ENCODE data around the gene BCL2L13. TPM values are rescaled to one million over a fixed set of nuclear protein-coding genes. Genes with fewer than 3 reads are reported as not detected.

Gene BCL2L13
- total RNA-seq, 1 experiment from 2014 or later = 26.0 TPM

- Histone ChIP-seq H4K91ac (ENCODE audit: insufficient read length, low read depth, low read length) (no peak overlapping the region), H4K5ac (ENCODE audit: insufficient read length, low read depth, low read length) (no peak overlapping the region), H2BK15ac (ENCODE audit: low read depth, low read length) (no peak overlapping the region), H3K23me2 (ENCODE audit: insufficient read length, low read depth, low read length, poor library complexity, severe bottlenecking) (no peaks in the 10 kb centered on the region), H3K9ac (ENCODE audit: extremely low read depth, insufficient read length, low read length) (no peak overlapping the region), H3K79me2 (ENCODE audit: insufficient read depth, low read length) (0 out of 2 replicates have a peak, but pooled peaks cover 2% of the 10 kb centered on the region), H3K14ac (ENCODE audit: insufficient read depth, low read length) (no peak overlapping the region), H3K4me1 (ENCODE audit: insufficient read depth, low read length) (no peaks in the 10 kb centered on the region), H3K79me1 (ENCODE audit: insufficient read depth, low read depth, low read length, poor library complexity, severe bottlenecking) (peaks cover 3% of the 10 kb centered on the region), H3K27me3 (ENCODE audit: insufficient read depth, low read length) (no peaks in the 10 kb centered on the region), H2BK12ac (ENCODE audit: insufficient read length, low read depth, low read length) (no peak overlapping the region), H2BK5ac (ENCODE audit: insufficient read length, low read length) (no peak overlapping the region), H4K20me1 (ENCODE audit: control insufficient read depth, insufficient read depth, insufficient read length) (no peaks in the 10 kb centered on the region), H3K9me3 (ENCODE audit: control insufficient read depth, low read depth, low read length) (no peaks in the 10 kb centered on the region), H3K27ac (ENCODE audit: insufficient read length, low read depth, low read length) (no peak overlapping the region), H2BK20ac (ENCODE audit: low read depth, low read length, poor library complexity, severe bottlenecking) (no peak overlapping the region), H3T11ph (ENCODE audit: low read length) (no peak overlapping the region), H3K18ac (ENCODE audit: insufficient read length, low read depth, low read length) (no peak overlapping the region), H3K4me2 (ENCODE audit: insufficient read depth, insufficient read length, low read length) (no peak overlapping the region), H2BK120ac (ENCODE audit: low read depth, low read length, poor library complexity, severe bottlenecking) (no peak overlapping the region), H2AFZ (ENCODE audit: low read length) (no peak overlapping the region), H4K8ac (replicated peaks; ENCODE audit: insufficient read length, low read depth, low read length) (no peak overlapping the region), H2AK5ac (ENCODE audit: insufficient read length, low read length) (no peak overlapping the region), H3K56ac (ENCODE audit: insufficient read length, low read depth, low read length) (no peak overlapping the region), H3K23ac (ENCODE audit: insufficient read length, low read depth, low read length) (no peak overlapping the region), H3K4ac (ENCODE audit: low read depth, low read length) (no peak overlapping the region)
- Mint-ChIP-seq H3K9me3 (no peaks in the 10 kb centered on the region), H3K4me3 (no peak overlapping the region), H3K27me3 (ENCODE audit: low read depth) (no peaks in the 10 kb centered on the region), H3K4me1 (no peaks in the 10 kb centered on the region), H3K36me3 (ENCODE audit: insufficient read depth in 1 of 3, low read depth in 3 of 3) (peaks cover 10 to 47% (median 41%) of the 10 kb centered on the region in 3 experiments; a peak in 6 of 7 replicates), H3K27ac (0 out of 7 replicates have a peak overlapping the region, but pooled peaks of 1 of the 3 experiments have one; percentile 56)
- no peak for DNase-seq
- no CpG with 5 or more reads among the region's 3 CpGs for WGBS (ENCODE audit: extremely low coverage, insufficient read length, low lambda C conversion rate)
- no peak for TF ChIP-seq CTCF (conservative IDR thresholded peaks at IDR 0.05)
Measured at GRCh38 chr22:17612057-17612456, 26.5 kb upstream of the BCL2L13 start.
